Ovary (tissue), 9 donors: ENCODE results near the gene MPLKIP. TPM values are rescaled to one million over a fixed set of nuclear protein-coding genes. Genes with fewer than 3 reads are reported as not detected.

Experiments
- DNase-seq, 5 donors: peaks; one replicate each; pipeline ENCODE4 v3.0.0-alpha.2; 2019 to 2020
- H3K27ac ChIP-seq, 2 donors: fragments of 200-600 bp; one replicate each; pipeline versions ENCODE4 v1.5.1 to v1.8.0; 2019 to 2022
- H3K27me3 ChIP-seq: fragments of 200-600 bp; one replicate; pipeline ENCODE4 v1.8.0; 2022
- H3K36me3 ChIP-seq: fragments of 200-600 bp; sonication (generic); one replicate; pipeline ENCODE4 v1.5.1; 2019
- H3K4me1 ChIP-seq: one replicate; pipeline ENCODE4 v1.8.1; 2013; ENCODE audit warnings: mild to moderate bottlenecking, moderate library complexity; ENCODE audit not compliant: insufficient read depth
- H3K4me3 ChIP-seq: fragments of 200-600 bp; sonication (generic); one replicate; pipeline ENCODE4 v1.5.1; 2017
- H3K9me3 ChIP-seq, 2 donors: fragments of 200-600 bp in 1 of 2; sonication (generic) in 1 of 2; one replicate each; pipeline versions ENCODE4 v1.5.1 to v1.8.1; 2013 to 2019; ENCODE audit warnings: mild to moderate bottlenecking in 1 of 2, moderate library complexity in 1 of 2
- EP300 ChIP-seq: sonication (generic); formaldehyde crosslinking; IDR thresholded peaks from one replicate; pipeline ENCODE4 v1.6.1; 2017; ENCODE audit warnings: antibody characterized with exemption
- POLR2A ChIP-seq: fragments of 450-650 bp; IDR thresholded peaks from one replicate; pipeline ENCODE4 v1.6.1; 2017; ENCODE audit warnings: antibody characterized with exemption, mild to moderate bottlenecking, moderate library complexity
- WGBS, 3 donors: extraction: QIAGEN DNeasy Blood & Tissue Kit in 1 of 3; methylation state at CpG; one replicate each; pipeline versions ENCODE4 v1.1.5 to v1.1.7; 2013 to 2017; 5-methylcytosine and 5-hydroxymethylcytosine counted together
- intact Hi-C, 4 donors: fragments of 100-400 bp; cut with DNase I; formaldehyde crosslinking; loops; one replicate each; pipeline versions ENCODE4 v1.11.0 to v1.15.1; 2022 to 2023
- polyA plus RNA-seq, 2 donors: library from polyadenylated mRNA; stranded (reverse); fragments of 200-250 nt in 1 of 2; fragments of 350-450 nt in 1 of 2; fragmentation: Illumina TruSeq in 1 of 2; extraction: RNeasy Lipid Tissue Mini Kit (QIAGEN cat#74804) in 1 of 2; gene quantifications; one replicate each; pipeline ENCODE4 v1.2.3, GENCODE V29; 2013 to 2014
- total RNA-seq, 7 donors: library from RNA; depleted of rRNA in 2 of 7; stranded (reverse); fragments of >200 nt in 2 of 7; fragmentation: NEBNext Ultra II Directional in 3 of 7; extraction: Animal tissue kit (Norgen Biotek cat#: 25700) in 3 of 7; gene quantifications; one replicate each; pipeline versions ENCODE4 v1.1.0 to v1.2.4, GENCODE V29; 2016 to 2023
- TF ChIP-seq, protein P1 (sequence below), 3 donors: fragments of 450-650 bp in 2 of 3; fragments of 200-600 bp in 1 of 3; IDR thresholded peaks; one replicate each; pipeline versions ENCODE4 v1.5.1 to v1.8.0; 2016 to 2022; ENCODE audit warnings: antibody characterized with exemption in 3 of 3, mild to moderate bottlenecking in 1 of 3
- donor health status: DM: no; HTN: no; CAD: no; lungs with moderate emphysema.
- donor health status: DM: no; HTN: no; CAD: no.
- donor health status: Bipolar disorder and iron deficiency.
- donor health status: DM: yes; HTN: yes; CAD: no.
- donor health status: DM: no; HTN: no; CAD: no.
- donor health status: DM: yes; HTN: yes; CAD: no.

MPLKIP gene
- total and polyA plus RNA-seq, 9 donors, result 17.7 to 55.3 (median 31.7) TPM

DNA sequence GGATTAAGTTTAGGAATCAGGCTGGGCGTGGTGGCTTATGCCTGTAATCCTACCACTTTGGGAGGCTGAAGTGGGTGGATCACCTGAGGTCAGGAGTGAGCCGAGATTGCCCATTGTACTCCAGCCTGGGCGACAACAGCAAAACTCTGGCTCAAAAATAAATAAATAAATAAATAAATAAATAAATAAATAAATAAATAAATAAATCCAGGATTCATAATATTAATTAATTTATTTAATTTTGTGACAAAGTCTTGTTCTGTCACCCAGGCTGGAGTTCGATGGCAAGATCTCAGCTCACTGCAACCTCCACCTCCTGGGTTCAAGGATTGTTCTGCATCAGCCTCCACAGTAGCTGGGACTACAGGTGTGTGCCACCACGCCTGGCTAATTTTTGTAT is 4.6 kb upstream of the MPLKIP start:
- H3K27me3 ChIP-seq, result no peaks in the 10 kb centered on the region
- WGBS, 3 donors, result 94 to 98% (median 95%) methylated on average over 5 of the region's 5 CpGs
- TF ChIP-seq EP300, result no peak
- TF ChIP-seq, protein P1, sequence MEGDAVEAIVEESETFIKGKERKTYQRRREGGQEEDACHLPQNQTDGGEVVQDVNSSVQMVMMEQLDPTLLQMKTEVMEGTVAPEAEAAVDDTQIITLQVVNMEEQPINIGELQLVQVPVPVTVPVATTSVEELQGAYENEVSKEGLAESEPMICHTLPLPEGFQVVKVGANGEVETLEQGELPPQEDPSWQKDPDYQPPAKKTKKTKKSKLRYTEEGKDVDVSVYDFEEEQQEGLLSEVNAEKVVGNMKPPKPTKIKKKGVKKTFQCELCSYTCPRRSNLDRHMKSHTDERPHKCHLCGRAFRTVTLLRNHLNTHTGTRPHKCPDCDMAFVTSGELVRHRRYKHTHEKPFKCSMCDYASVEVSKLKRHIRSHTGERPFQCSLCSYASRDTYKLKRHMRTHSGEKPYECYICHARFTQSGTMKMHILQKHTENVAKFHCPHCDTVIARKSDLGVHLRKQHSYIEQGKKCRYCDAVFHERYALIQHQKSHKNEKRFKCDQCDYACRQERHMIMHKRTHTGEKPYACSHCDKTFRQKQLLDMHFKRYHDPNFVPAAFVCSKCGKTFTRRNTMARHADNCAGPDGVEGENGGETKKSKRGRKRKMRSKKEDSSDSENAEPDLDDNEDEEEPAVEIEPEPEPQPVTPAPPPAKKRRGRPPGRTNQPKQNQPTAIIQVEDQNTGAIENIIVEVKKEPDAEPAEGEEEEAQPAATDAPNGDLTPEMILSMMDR (IDR thresholded peaks at IDR 0.05), result no peak
- no peak for TF ChIP-seq POLR2A
- no peak for DNase-seq
- H3K36me3 ChIP-seq, result no peaks in the 10 kb centered on the region
- no peaks in the 10 kb centered on the region for H3K9me3 ChIP-seq
- intact Hi-C loops, result loop anchor here in 1 of 4 donors (5.0 kb wide), 1 partner anchor 1673 kb away; no protein-coding TSS in a partner anchor
- H3K27ac ChIP-seq, result no peak overlapping the region
- H3K4me3 ChIP-seq, result no peak overlapping the region
- H3K4me1 ChIP-seq, result no peaks in the 10 kb centered on the region

DNA sequence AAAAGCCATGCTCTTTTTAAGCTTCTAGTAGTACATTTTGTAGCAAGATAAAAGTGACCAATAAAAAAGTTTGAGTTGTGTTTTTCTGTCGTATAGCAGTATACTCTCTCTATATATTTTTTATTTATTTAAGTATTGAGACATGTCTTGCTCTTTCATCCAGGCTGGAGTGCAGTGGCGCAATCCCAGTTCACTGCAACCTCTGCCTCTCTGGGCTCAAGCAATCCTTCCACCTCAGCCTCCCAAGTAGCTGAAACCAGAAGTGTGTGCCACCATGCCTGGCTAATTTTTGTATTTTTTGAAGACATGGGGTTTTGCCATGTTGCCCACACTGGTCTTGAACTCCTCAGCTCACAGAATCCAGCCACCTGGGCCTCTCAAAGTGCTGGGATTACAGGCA is 3.1 kb upstream of the MPLKIP start:
- intact Hi-C loops, result loop anchor here in 1 of 4 donors (5.0 kb wide), 1 partner anchor 1675 kb away; no protein-coding TSS in a partner anchor
- no peak for TF ChIP-seq EP300
- TF ChIP-seq, protein P1 (IDR thresholded peaks at IDR 0.05), result no peak
- TF ChIP-seq POLR2A, result no peak

DNA sequence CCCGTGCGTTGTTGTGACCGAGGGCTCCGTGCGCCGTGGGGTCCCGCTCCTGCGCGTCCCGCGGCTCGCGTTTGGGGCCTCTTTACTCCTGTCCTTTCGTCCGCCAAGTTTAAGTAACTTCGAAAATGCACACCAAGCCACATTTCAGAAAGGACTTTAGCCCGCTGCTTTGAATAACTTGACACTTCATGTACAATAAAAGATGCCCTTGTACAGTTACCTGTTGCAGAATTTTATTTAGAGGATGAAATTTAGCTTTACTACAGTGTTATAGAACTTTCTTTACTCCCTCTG is 842 bp upstream of the MPLKIP start:
- no peaks in the 10 kb centered on the region for H3K27me3 ChIP-seq
- no peaks in the 10 kb centered on the region for H3K9me3 ChIP-seq
- peaks cover 1% of the 10 kb centered on the region for H3K4me1 ChIP-seq
- intact Hi-C loops, result loop anchor here in 1 of 4 donors (5.0 kb wide), 1 partner anchor 1677 kb away; no protein-coding TSS in a partner anchor
- WGBS, 3 donors, result 1% methylated on average over 17 of the region's 17 CpGs
- no peak for DNase-seq
- peak overlapping the region; percentile 59 to 83 for H3K27ac ChIP-seq
- no peaks in the 10 kb centered on the region for H3K36me3 ChIP-seq
- TF ChIP-seq POLR2A (no peak), EP300 (no peak)
- TF ChIP-seq, protein P1 (IDR thresholded peaks at IDR 0.05), result no peak
- peak overlapping the region; percentile 76 for H3K4me3 ChIP-seq

More for the DNA sequence above, 3.1 kb upstream of the MPLKIP start:
- no peak overlapping the region for H3K4me3 ChIP-seq
- no peaks in the 10 kb centered on the region for H3K27me3 ChIP-seq
- no peak for DNase-seq
- 88 to 95% (median 94%) methylated on average over 2 of the region's 2 CpGs for WGBS, 3 donors
- H3K4me1 ChIP-seq, result peaks cover 1% of the 10 kb centered on the region
- no peaks in the 10 kb centered on the region for H3K36me3 ChIP-seq
- no peaks in the 10 kb centered on the region for H3K9me3 ChIP-seq
- H3K27ac ChIP-seq, result no peak overlapping the region

DNA sequence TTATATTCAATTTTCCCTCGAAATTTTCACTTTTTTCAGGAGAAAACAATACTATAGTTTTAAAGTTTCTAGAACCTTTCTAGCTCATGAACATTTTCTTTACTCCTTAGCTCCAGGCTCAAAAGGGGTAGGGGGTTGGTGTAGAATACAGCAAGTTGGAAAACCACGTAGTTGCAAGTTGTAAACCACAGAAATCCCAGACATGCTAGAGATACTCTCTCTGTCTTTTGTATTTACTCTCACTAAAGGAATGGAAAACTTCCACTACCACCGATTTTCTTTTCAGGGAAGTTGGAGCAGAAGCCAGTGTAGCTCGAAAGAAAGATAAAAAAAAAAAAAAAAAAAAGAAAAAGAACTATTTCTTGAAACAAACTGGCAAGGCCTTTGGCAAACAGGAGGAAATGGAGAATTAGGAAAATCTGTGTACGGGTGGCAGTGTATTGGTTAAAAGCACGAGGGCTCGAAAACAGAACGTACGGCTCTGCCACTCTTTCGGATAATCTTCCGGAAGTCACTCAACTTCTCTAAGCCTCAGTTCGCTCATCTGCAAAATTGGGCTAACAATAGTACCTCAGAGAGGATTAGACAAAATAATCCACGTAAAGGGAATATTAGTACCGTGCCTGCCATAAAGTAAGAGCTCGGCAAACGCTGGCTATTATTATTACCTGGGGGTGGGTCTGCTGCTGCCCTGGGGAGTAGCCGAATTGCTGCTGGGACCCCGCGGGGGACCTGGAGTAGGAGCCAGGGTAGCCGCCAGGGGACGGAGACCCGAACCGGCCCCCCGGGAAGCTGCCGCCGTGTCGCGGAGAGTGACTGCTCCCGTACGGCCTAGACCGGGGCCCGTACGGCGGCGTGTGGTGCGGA is 628 bp downstream of the MPLKIP start:
- no peak for DNase-seq
- no peak for TF ChIP-seq EP300
- TF ChIP-seq, protein P1 (IDR thresholded peaks at IDR 0.05), result no peak
- TF ChIP-seq POLR2A, result no peak
- intact Hi-C loops, result loop anchor here in 1 of 4 donors (1.0 kb wide), 1 partner anchor 183 kb away; the partner anchor contains the start of gene CDK13
- Histone ChIP-seq H3K4me1 (peaks cover 1% of the 10 kb centered on the region), H3K36me3 (no peaks in the 10 kb centered on the region), H3K4me3 (peak overlapping the region; percentile 76), H3K27ac (peak overlapping the region; percentile 59 to 83), H3K9me3 (no peaks in the 10 kb centered on the region), H3K27me3 (no peaks in the 10 kb centered on the region)
- WGBS, 3 donors, result 1% methylated on average over 35 to 36 of the region's 36 CpGs
